K562 (cell line): ENCODE results near the gene SCAPER. TPM values are rescaled to one million over a fixed set of nuclear protein-coding genes. Genes with fewer than 3 reads are reported as not detected.
A peak's percentile ranks its signal among the peaks of the same experiment; 100 is the strongest.
"Not testable (repeated sequence)": the region's sequence is repeated elsewhere in the genome, so short reads cannot be mapped to it uniquely, and the experiment has no call there.

Source experiments
- ATAC-seq: fragments of 200-7000 bp; cut with Tn5 transposase; 3 replicates; pipeline ENCODE4 v1.9.1; 2020; ENCODE audit warnings: moderate library complexity
- BruUV-seq: library from RNA; stranded (reverse); fragments of 400-500 nt; replicated peaks from 2 replicates; lab custom pipeline; 2021; lab: Mats Ljungman, UMichigan
- CTCF ChIA-PET: fragments of 300-600 bp; formaldehyde crosslinking; extraction: SDS; loops from one replicate; lab custom pipeline; 2021; ENCODE audit warnings: low intra/inter-chr PET ratio; lab: Yijun Ruan, JAX
- POLR2A ChIA-PET: fragments of 300-600, 350-650 bp; sonication (Branson Sonifier 250); formaldehyde crosslinking; extraction: SDS; loops from one replicate; lab custom pipeline; 2021; ENCODE audit warnings: antibody characterized with exemption, inconsistent platforms; lab: Yijun Ruan, JAX
- DNase-seq, 4 experiments: peaks; one replicate each; pipeline versions ENCODE4 v3.0.0 to v3.0.0-alpha.2; 2011 to 2018; ENCODE audit warnings: low spot score in 3 of 4, mixed read lengths in 3 of 4; ENCODE audit errors: extremely low read depth in 1 of 4
- FAIRE-seq: peaks from 2 replicates; lab custom pipeline; 2011; peaks lifted over from hg19 to GRCh38; lab: Jason Lieb, UNC
- H2AFZ ChIP-seq: 2 replicates; pipeline ENCODE4 v1.6.0; 2011; ENCODE audit warnings: low read depth, low read length, control low read depth, inconsistent platforms
- H3K27ac ChIP-seq: fragments of 200-600 bp; 3 replicates; pipeline ENCODE4 v1.8.0; 2011; ENCODE audit warnings: low read depth, mild to moderate bottlenecking, control low read depth, inconsistent platforms, low read length, moderate library complexity, mixed read lengths; ENCODE audit errors: extremely low read depth
- H3K27me3 ChIP-seq, 2 experiments: fragments of 300-600 bp in 1 of 2; 2 replicates in 1 of 2; 3 replicates in 1 of 2; pipeline versions ENCODE4 v1.6.0 to v1.8.0; 2011; ENCODE audit warnings: inconsistent platforms in 2 of 2, low read length in 2 of 2, mild to moderate bottlenecking in 1 of 2, mixed read lengths in 1 of 2, moderate library complexity in 1 of 2; ENCODE audit not compliant: control insufficient read depth in 2 of 2, insufficient read depth in 2 of 2
- H3K36me3 ChIP-seq: fragments of 300-600 bp; 3 replicates; pipeline ENCODE4 v1.8.0; 2011; ENCODE audit warnings: mild to moderate bottlenecking, low read length, inconsistent platforms; ENCODE audit not compliant: control insufficient read depth, insufficient read depth
- H3K4me1 ChIP-seq, 2 experiments: fragments of 200-600 bp in 1 of 2; replicated peaks in 1 of 2; 2 replicates in 1 of 2; 3 replicates in 1 of 2; pipeline versions ENCODE4 v1.5.1 to v1.8.0; 2011; ENCODE audit warnings: inconsistent platforms in 2 of 2, low read length in 2 of 2, mild to moderate bottlenecking in 1 of 2, mixed read lengths in 1 of 2, moderate library complexity in 1 of 2; ENCODE audit not compliant: control insufficient read depth in 2 of 2, insufficient read depth in 2 of 2
- H3K4me2 ChIP-seq: 2 replicates; pipeline ENCODE4 v1.6.1; 2011; ENCODE audit warnings: low read length, control low read depth, inconsistent platforms, mixed read lengths; ENCODE audit not compliant: insufficient read depth
- H3K4me3 ChIP-seq: fragments of 200-600 bp; sonication (generic), shearing (Covaris generic); 2 replicates; pipeline ENCODE4 v1.5.1; 2016; ENCODE audit warnings: control low read depth, inconsistent platforms
- H3K79me2 ChIP-seq: fragments of 200-600 bp; 3 replicates; pipeline ENCODE4 v1.8.0; 2011; ENCODE audit warnings: low read length, inconsistent platforms; ENCODE audit not compliant: control insufficient read depth, insufficient read depth
- H3K9ac ChIP-seq, 2 experiments: 2 replicates each; pipeline versions ENCODE4 v1.6.0 to v1.6.1; 2011; ENCODE audit warnings: low read depth in 2 of 2, low read length in 2 of 2, control low read depth in 1 of 2, inconsistent platforms in 1 of 2, mild to moderate bottlenecking in 1 of 2, mixed read lengths in 1 of 2; ENCODE audit not compliant: insufficient read depth in 1 of 2
- H3K9me1 ChIP-seq: one replicate; pipeline ENCODE4 v1.6.0; 2011; ENCODE audit warnings: inconsistent platforms, mild to moderate bottlenecking, low read length, moderate library complexity; ENCODE audit not compliant: control insufficient read depth, insufficient read depth
- H3K9me3 ChIP-seq: replicated peaks from 2 replicates; pipeline ENCODE4 v1.5.1; 2011; ENCODE audit warnings: low read depth, low read length, inconsistent platforms; ENCODE audit not compliant: control insufficient read depth, insufficient read depth
- H4K20me1 ChIP-seq: replicated peaks from 2 replicates; pipeline ENCODE4 v1.6.1; 2011; ENCODE audit warnings: low read length, inconsistent platforms, mixed read lengths; ENCODE audit not compliant: control insufficient read depth, insufficient read depth
- ARID2 ChIP-seq: fragments of 450-650 bp; IDR thresholded peaks from 2 replicates; pipeline ENCODE4 v1.6.1; 2017; ENCODE audit warnings: antibody characterized with exemption, mild to moderate bottlenecking
- SMC3 ChIP-seq: conservative IDR thresholded peaks from 2 replicates; pipeline ENCODE4 v1.6.1; 2011; ENCODE audit warnings: low read depth, low read length, improper control_type of control experiment; ENCODE audit not compliant: insufficient read depth
- ZNF778 ChIP-seq: fragments of 450-650 bp; formaldehyde crosslinking; IDR thresholded peaks from 2 replicates; pipeline ENCODE4 v1.4.0; 2020; ENCODE audit warnings: mild to moderate bottlenecking, moderate library complexity
- WGBS: fragments of 100-300 bp; shearing (Covaris generic); methylation state at CpG from one replicate; pipeline ENCODE4 v1.1.6; 2016; ENCODE audit warnings: low coverage, mixed read lengths; ENCODE audit not compliant: insufficient coverage; ENCODE audit errors: missing lambda C conversion rate; 5-methylcytosine and 5-hydroxymethylcytosine counted together
- in situ Hi-C: fragments of 300-500 bp; cut with MboI; formaldehyde crosslinking; loops from 4 replicates; pipeline ENCODE4 v1.15.0; 2018; ENCODE audit warnings: inconsistent platforms, mixed read lengths
- intact Hi-C: fragments of 100-400 bp; cut with micrococcal nuclease; formaldehyde crosslinking; loops from 2 replicates; pipeline ENCODE4 v1.14.2; 2022
- polyA plus RNA-seq, 8 experiments: library from polyadenylated mRNA; depleted of rRNA in 4 of 8; stranded (reverse) in 5 of 8; unstranded in 3 of 8; fragments of >200 nt; fragmentation: Nextera tagmentation in 2 of 8; fragmentation: Illumina TruSeq in 1 of 8; extraction: Ambion mirVana in 2 of 8; extraction: Trizol in 1 of 8; gene quantifications; 2 replicates each; pipeline versions ENCODE4 v1.2.1 to v1.2.3, GENCODE V29; 2011 to 2014; ENCODE audit warnings: inconsistent platforms in 1 of 8, missing spikeins in 1 of 8
- total RNA-seq, 7 experiments: library from RNA; depleted of rRNA in 6 of 7; stranded (reverse); fragments of >200 nt in 6 of 7; fragmentation: Illumina TruSeq in 2 of 7; extraction: Trizol in 2 of 7; gene quantifications; 2 replicates each; pipeline versions ENCODE4 v1.2.1 to v1.2.3, GENCODE V29; 2011 to 2021; ENCODE audit warnings: low replicate concordance in 1 of 7
- TF ChIP-seq, protein P1 (sequence below): fragments of 250-450 bp; sonication (Bioruptor Pico); IDR thresholded peaks from 2 replicates; pipeline ENCODE4 v1.4.0; 2020; ENCODE audit warnings: mild to moderate bottlenecking, moderate library complexity, borderline replicate concordance

SCAPER gene
- total and polyA plus RNA-seq, 9 of the 15 experiments (the other 6 are each of a cell fraction or from before 2014, with no cell fraction given), result 1.3 to 5.7 (median 3.2) TPM

- TF ChIP-seq, protein P1, sequence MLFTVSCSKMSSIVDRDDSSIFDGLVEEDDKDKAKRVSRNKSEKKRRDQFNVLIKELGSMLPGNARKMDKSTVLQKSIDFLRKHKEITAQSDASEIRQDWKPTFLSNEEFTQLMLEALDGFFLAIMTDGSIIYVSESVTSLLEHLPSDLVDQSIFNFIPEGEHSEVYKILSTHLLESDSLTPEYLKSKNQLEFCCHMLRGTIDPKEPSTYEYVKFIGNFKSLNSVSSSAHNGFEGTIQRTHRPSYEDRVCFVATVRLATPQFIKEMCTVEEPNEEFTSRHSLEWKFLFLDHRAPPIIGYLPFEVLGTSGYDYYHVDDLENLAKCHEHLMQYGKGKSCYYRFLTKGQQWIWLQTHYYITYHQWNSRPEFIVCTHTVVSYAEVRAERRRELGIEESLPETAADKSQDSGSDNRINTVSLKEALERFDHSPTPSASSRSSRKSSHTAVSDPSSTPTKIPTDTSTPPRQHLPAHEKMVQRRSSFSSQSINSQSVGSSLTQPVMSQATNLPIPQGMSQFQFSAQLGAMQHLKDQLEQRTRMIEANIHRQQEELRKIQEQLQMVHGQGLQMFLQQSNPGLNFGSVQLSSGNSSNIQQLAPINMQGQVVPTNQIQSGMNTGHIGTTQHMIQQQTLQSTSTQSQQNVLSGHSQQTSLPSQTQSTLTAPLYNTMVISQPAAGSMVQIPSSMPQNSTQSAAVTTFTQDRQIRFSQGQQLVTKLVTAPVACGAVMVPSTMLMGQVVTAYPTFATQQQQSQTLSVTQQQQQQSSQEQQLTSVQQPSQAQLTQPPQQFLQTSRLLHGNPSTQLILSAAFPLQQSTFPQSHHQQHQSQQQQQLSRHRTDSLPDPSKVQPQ (CRISPR knock-in tag), result no peak
- TF ChIP-seq SMC3 (no peak), ARID2 (no peak), ZNF778 (no peak)
- TF ChIP-seq, all 486 proteins: peak for 0
These were observed 81.8 kb downstream of the SCAPER start (continued) for GRCh38 chr15:76823303-76823702.

DNA sequence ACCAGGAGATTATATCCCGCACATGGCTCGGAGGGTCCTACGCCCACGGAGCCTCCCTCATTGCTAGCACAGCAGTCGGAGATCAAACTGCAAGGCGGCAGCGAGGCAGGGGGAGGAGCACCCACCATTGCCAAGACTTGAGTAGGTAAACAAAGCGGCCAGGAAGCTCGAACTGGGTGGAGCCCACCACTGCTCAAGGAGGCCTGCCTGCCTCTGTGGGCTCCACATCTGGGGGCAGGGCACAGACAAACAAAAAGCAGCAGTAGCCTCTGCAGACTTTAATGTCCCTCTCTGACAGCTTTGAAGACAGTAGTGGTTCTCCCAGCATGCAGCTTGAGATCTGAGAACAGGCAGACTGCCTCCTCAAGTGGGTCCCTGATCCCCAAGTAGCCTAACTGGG is 86.2 kb downstream of the SCAPER start:
- H3K36me3 ChIP-seq, H3K4me3 ChIP-seq, CTCF ChIA-PET, BruUV-seq, H4K20me1 ChIP-seq, H3K9me1 ChIP-seq, H3K4me1 ChIP-seq, H3K9ac ChIP-seq, H3K9me3 ChIP-seq, H3K27me3 ChIP-seq, in situ Hi-C loops, DNase-seq, H2AFZ ChIP-seq, intact Hi-C loops, H3K27ac ChIP-seq, FAIRE-seq, ATAC-seq, H3K79me2 ChIP-seq: not testable (repeated sequence)
- H3K4me2 ChIP-seq, result 0 out of 2 replicates have a peak overlapping the region, but pooled peaks have one; percentile 5
- 30% methylated on average over 9 of the region's 9 CpGs for WGBS
- POLR2A ChIA-PET, result interaction anchor here (1.5 kb wide), 1 partner anchor 10 kb away, joined by 3 read pairs; no protein-coding TSS in a partner anchor
